ENCODE data around the gene ZDHHC23.

- TF ChIP-seq CTCF (IDR thresholded peaks at IDR 0.05) (no peak), POLR2A (IDR thresholded peaks at IDR 0.05) (no peak), EP300 (IDR thresholded peaks at IDR 0.05) (no peak)
Measured at GRCh38 chr3:113947372-113948014, at the start of gene ZDHHC23.

Measured in sigmoid colon (tissue), 4 donors.